ENCODE data around the gene AP4M1. TPM values are rescaled to one million over a fixed set of nuclear protein-coding genes. Genes with fewer than 3 reads are reported as not detected.

AP4M1 gene
- total and polyA plus RNA-seq, 9 donors: 10.9 to 20.3 (median 14.2) TPM

DNA sequence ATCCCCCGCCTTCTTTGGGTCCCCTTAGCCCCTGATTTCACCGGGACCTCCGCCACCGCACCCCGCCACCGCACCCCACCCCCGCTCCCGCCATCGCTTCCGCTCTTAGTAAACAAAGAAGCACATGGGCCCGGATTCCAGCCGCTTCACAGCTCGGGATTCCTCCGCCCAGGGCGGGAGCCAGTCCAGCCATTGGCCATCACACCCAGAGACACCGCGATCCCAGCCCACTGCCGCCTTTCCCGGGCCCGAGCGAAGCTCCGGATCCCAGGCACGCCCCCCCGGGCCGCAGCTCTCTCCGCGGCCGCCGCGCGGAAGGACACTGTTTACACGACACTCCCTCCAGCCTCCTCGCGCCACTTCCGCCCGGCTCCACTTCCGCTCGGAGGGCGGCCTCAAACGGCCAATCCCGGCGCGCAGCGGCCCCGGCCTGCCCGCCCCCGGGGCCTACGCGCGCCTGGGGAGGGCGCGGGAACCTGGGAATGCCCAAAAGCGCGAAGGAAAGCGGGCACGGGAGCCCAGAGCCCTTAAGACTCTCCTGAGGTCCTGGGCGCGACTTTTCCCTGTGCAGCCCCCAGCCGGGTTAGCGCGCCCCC is 925 bp upstream of the AP4M1 start:
- no peaks in the 10 kb centered on the region for H3K36me3 ChIP-seq
- peak; percentile 34 for TF ChIP-seq POLR2A (IDR thresholded peaks at IDR 0.05)
- TF ChIP-seq EP300 (IDR thresholded peaks at IDR 0.05): no peak
- intact Hi-C loops (cut with DNase I): no loop called here
- peak overlapping the region; percentile 85 for H3K4me3 ChIP-seq
- no peaks in the 10 kb centered on the region for H3K4me1 ChIP-seq (ENCODE audit: insufficient read depth)
- H3K27me3 ChIP-seq: no peaks in the 10 kb centered on the region
- H3K9me3 ChIP-seq: no peaks in the 10 kb centered on the region
- DNase-seq: peak; percentile 95 to 98 (median 96)
- 0 to 1% (median 0%) methylated on average over 40 to 61 of the region's 61 CpGs for WGBS, 3 donors
- H3K27ac ChIP-seq: peak overlapping the region; percentile 78 to 91

DNA sequence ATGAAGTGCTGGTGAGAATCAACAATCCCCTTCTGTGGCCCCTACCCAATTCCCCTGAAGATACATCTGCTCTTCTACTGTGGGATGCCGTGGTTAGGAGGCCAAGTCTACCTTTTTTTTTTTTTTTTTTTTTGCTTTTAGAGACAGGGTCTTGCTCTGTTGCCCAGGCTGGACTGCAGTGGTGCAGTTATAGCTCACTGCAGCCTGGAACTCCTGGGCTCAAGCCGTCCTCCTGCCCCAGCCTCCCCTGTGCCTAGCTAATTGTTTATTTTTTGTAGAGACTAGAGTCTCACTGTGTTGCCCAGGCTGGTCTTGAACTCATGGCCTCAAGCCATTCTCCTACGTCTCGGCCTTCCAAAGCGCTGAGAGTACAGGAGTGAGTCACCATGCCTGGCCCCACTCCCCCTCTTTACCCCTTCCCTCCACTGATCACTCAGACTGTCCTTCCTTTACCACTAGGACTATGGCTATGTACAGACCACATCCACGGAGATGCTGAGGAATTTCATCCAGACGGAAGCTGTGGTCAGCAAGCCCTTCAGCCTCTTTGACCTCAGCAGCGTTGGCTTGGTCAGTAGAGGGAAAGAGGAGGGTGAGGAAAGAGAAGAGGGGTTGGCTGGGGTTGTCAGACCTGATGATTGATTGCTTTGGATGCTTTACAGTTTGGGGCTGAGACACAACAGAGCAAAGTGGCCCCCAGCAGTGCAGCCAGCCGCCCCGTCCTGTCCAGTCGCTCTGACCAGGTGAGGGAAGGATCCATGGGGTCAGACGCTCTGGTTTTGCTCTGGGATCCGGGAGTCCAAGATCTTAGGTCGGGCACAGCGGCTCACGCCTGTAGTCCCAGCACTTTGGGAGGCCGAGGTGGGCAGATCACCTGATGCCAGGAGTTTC is 1.8 kb downstream of the AP4M1 start:
- no peak for DNase-seq
- WGBS, 3 donors: 74 to 80% (median 79%) methylated on average over 17 of the region's 17 CpGs
- no peaks in the 10 kb centered on the region for H3K9me3 ChIP-seq
- H3K4me3 ChIP-seq: no peak overlapping the region
- no peak overlapping the region for H3K27ac ChIP-seq
- intact Hi-C loops (cut with DNase I): no loop called here
- no peaks in the 10 kb centered on the region for H3K36me3 ChIP-seq
- no peaks in the 10 kb centered on the region for H3K27me3 ChIP-seq
- TF ChIP-seq POLR2A (IDR thresholded peaks at IDR 0.05) (no peak), EP300 (IDR thresholded peaks at IDR 0.05) (no peak)
- TF ChIP-seq, protein P1, sequence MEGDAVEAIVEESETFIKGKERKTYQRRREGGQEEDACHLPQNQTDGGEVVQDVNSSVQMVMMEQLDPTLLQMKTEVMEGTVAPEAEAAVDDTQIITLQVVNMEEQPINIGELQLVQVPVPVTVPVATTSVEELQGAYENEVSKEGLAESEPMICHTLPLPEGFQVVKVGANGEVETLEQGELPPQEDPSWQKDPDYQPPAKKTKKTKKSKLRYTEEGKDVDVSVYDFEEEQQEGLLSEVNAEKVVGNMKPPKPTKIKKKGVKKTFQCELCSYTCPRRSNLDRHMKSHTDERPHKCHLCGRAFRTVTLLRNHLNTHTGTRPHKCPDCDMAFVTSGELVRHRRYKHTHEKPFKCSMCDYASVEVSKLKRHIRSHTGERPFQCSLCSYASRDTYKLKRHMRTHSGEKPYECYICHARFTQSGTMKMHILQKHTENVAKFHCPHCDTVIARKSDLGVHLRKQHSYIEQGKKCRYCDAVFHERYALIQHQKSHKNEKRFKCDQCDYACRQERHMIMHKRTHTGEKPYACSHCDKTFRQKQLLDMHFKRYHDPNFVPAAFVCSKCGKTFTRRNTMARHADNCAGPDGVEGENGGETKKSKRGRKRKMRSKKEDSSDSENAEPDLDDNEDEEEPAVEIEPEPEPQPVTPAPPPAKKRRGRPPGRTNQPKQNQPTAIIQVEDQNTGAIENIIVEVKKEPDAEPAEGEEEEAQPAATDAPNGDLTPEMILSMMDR (IDR thresholded peaks at IDR 0.05): no peak
- no peaks in the 10 kb centered on the region for H3K4me1 ChIP-seq (ENCODE audit: insufficient read depth)

DNA sequence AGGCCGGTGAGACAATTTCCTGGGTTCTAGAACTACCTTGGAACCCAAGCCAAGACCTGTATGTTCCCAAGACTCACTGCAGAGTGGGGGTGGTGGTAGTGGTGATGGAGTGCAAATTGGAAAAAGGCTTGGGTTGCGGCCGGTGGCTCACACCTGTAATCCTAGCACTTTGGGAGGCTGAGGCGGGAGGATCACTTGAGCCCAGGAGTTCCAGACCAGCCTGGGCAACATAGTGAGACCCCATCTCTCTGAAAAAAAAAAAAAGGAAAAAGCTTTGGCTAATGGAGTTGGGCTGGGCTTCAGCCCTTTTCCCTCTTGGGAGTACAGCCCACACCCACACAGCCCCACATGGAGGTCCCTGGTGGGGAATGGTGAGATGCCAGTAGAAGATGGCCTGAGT is 4.1 kb downstream of the AP4M1 start:
- WGBS, 3 donors: 89 to 95% (median 91%) methylated on average over 4 of the region's 4 CpGs
- H3K9me3 ChIP-seq: no peaks in the 10 kb centered on the region
- no peaks in the 10 kb centered on the region for H3K27me3 ChIP-seq
- intact Hi-C loops (cut with DNase I): no loop called here
- H3K4me1 ChIP-seq (ENCODE audit: insufficient read depth): no peaks in the 10 kb centered on the region
- no peak for DNase-seq
- no peaks in the 10 kb centered on the region for H3K36me3 ChIP-seq
- no peak overlapping the region for H3K4me3 ChIP-seq
- no peak overlapping the region for H3K27ac ChIP-seq
- TF ChIP-seq POLR2A (IDR thresholded peaks at IDR 0.05) (no peak), EP300 (IDR thresholded peaks at IDR 0.05) (no peak)
- TF ChIP-seq, protein P1 (IDR thresholded peaks at IDR 0.05): no peak

DNA sequence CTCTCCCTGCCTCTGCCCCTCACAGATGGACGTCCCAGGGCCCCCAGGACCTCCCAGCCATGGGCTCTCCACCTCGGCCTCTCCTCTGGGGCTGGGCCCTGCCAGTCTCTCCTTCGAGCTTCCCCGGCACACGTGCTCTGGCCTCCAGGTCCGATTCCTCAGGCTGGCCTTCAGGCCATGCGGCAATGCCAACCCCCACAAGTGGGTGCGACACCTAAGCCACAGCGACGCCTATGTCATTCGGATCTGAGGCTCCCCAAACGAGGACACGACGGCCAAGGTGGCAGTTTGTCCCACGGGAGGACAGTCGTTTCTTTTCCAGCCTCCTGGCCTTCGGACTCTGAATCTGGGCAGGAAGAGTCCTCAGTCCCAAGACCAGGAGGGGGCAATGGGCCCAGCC is 5.2 kb downstream of the AP4M1 start:
- no peak overlapping the region for H3K27ac ChIP-seq
- WGBS, 3 donors: 70 to 76% (median 71%) methylated on average over 17 of the region's 17 CpGs
- no peaks in the 10 kb centered on the region for H3K4me1 ChIP-seq (ENCODE audit: insufficient read depth)
- H3K27me3 ChIP-seq: no peaks in the 10 kb centered on the region
- intact Hi-C loops (cut with DNase I): no loop called here
- no peaks in the 10 kb centered on the region for H3K36me3 ChIP-seq
- no peaks in the 10 kb centered on the region for H3K9me3 ChIP-seq
- no peak overlapping the region for H3K4me3 ChIP-seq
- DNase-seq: no peak
- TF ChIP-seq EP300 (IDR thresholded peaks at IDR 0.05) (no peak), POLR2A (IDR thresholded peaks at IDR 0.05) (no peak)
- TF ChIP-seq, protein P1 (IDR thresholded peaks at IDR 0.05): no peak

Data from ovary (tissue), 9 donors.